Thyroid gland (tissue), 4 donors: ENCODE results near the gene SHROOM3.

Experiments used
- POLR2A ChIP-seq, 2 donors: fragments of 450-650 bp; IDR thresholded peaks; one replicate each; pipeline ENCODE4 v1.6.1; 2017; ENCODE audit warnings: antibody characterized with exemption in 2 of 2, mild to moderate bottlenecking in 2 of 2, moderate library complexity in 1 of 2
- TF ChIP-seq, protein P1 (sequence below), 6 experiments: fragments of 200-600 bp in 3 of 6; fragments of 450-650 bp in 3 of 6; sonication (generic) in 3 of 6; IDR thresholded peaks; one replicate each; pipeline ENCODE4 v1.5.1; 2016 to 2019; ENCODE audit warnings: antibody characterized with exemption in 6 of 6, mild to moderate bottlenecking in 2 of 6, inconsistent platforms in 1 of 6, moderate library complexity in 1 of 6

DNA sequence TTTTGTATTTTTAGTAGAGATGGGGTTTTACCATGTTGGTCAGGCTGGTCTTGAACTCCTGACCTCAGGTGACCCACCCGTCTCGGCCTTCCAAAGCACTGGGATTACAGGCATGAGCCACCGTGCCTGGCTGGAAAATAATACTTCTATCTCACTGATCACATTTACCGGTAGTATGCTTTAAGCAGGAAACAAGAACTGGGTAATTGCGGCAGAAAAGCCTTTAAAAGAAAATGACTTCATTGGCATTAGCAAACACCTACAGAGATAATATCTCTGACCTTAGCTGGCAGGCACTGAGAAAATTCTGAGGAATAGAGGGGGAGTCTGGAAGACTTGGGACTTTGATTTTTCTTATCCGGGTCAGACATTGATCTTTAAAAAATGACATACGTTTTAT, 78.5 kb downstream of the SHROOM3 start:
- TF ChIP-seq, protein P1, sequence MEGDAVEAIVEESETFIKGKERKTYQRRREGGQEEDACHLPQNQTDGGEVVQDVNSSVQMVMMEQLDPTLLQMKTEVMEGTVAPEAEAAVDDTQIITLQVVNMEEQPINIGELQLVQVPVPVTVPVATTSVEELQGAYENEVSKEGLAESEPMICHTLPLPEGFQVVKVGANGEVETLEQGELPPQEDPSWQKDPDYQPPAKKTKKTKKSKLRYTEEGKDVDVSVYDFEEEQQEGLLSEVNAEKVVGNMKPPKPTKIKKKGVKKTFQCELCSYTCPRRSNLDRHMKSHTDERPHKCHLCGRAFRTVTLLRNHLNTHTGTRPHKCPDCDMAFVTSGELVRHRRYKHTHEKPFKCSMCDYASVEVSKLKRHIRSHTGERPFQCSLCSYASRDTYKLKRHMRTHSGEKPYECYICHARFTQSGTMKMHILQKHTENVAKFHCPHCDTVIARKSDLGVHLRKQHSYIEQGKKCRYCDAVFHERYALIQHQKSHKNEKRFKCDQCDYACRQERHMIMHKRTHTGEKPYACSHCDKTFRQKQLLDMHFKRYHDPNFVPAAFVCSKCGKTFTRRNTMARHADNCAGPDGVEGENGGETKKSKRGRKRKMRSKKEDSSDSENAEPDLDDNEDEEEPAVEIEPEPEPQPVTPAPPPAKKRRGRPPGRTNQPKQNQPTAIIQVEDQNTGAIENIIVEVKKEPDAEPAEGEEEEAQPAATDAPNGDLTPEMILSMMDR (IDR thresholded peaks at IDR 0.05) = no peak
- no peak for TF ChIP-seq POLR2A (IDR thresholded peaks at IDR 0.05)
